CD14-positive monocyte (primary cell): ENCODE results near the gene NDP. TPM values are rescaled to one million over a fixed set of nuclear protein-coding genes. Genes with fewer than 3 reads are reported as not detected.

ENCODE experiments used
- DNase-seq, 3 donors: peaks; one replicate each; pipeline ENCODE4 v3.0.0-alpha.2; 2011 to 2022
- H2AFZ ChIP-seq: 2 replicates; pipeline ENCODE4 v1.6.0; 2012; ENCODE audit warnings: mild to moderate bottlenecking, low read depth, low read length, inconsistent platforms; ENCODE audit not compliant: insufficient read depth, poor library complexity, severe bottlenecking
- H3K27ac ChIP-seq, 2 donors: 1 replicate in 1 of 2; 2 replicates in 1 of 2; pipeline ENCODE4 v1.5.1; 2012 to 2013; ENCODE audit warnings: low read length in 2 of 2, control low read depth in 1 of 2, inconsistent platforms in 1 of 2, low read depth in 1 of 2, mild to moderate bottlenecking in 1 of 2
- H3K27me3 ChIP-seq, 2 donors: one replicate each; pipeline versions ENCODE4 v1.6.0 to v1.6.1; 2011 to 2013; ENCODE audit warnings: low read length in 2 of 2; ENCODE audit not compliant: control insufficient read depth in 2 of 2, insufficient read depth in 2 of 2
- H3K36me3 ChIP-seq, 2 donors: replicated peaks in 1 of 2; 1 replicate in 1 of 2; 2 replicates in 1 of 2; pipeline versions ENCODE4 v1.5.1 to v1.6.1; 2012 to 2013; ENCODE audit warnings: low read length in 2 of 2, control low read depth in 1 of 2, inconsistent platforms in 1 of 2, mild to moderate bottlenecking in 1 of 2; ENCODE audit not compliant: insufficient read depth in 2 of 2, control insufficient read depth in 1 of 2
- H3K4me1 ChIP-seq, 2 donors: 1 replicate in 1 of 2; 2 replicates in 1 of 2; pipeline versions ENCODE4 v1.5.1 to v1.6.1; 2012 to 2013; ENCODE audit warnings: low read length in 2 of 2, control low read depth in 1 of 2, inconsistent platforms in 1 of 2, mild to moderate bottlenecking in 1 of 2, moderate library complexity in 1 of 2; ENCODE audit not compliant: insufficient read depth in 2 of 2, control insufficient read depth in 1 of 2
- H3K4me2 ChIP-seq: replicated peaks from 2 replicates; pipeline ENCODE3; 2012; ENCODE audit warnings: low read length, moderate library complexity, mild to moderate bottlenecking; ENCODE audit not compliant: poor library complexity, severe bottlenecking; ENCODE audit errors: extremely low read depth
- H3K4me3 ChIP-seq, 3 experiments: fragments of 200-600 bp in 1 of 3; sonication (generic) in 1 of 3; replicated peaks in 1 of 3; 1 replicate in 2 of 3; 2 replicates in 1 of 3; pipeline ENCODE4 v1.5.1; 2011 to 2013; ENCODE audit warnings: low read length in 3 of 3, mild to moderate bottlenecking in 3 of 3, control low read depth in 2 of 3, low read depth in 2 of 3, inconsistent platforms in 1 of 3, moderate library complexity in 1 of 3
- H3K79me2 ChIP-seq: 2 replicates; pipeline ENCODE4 v1.6.0; 2012; ENCODE audit warnings: mild to moderate bottlenecking, control low read depth, inconsistent platforms, low read length, moderate library complexity; ENCODE audit not compliant: insufficient read depth
- H3K9ac ChIP-seq: 2 replicates; pipeline ENCODE4 v1.6.0; 2017; ENCODE audit warnings: low read length, mild to moderate bottlenecking; ENCODE audit not compliant: insufficient read depth, poor library complexity, severe bottlenecking
- H3K9me3 ChIP-seq, 2 donors: replicated peaks in 1 of 2; 1 replicate in 1 of 2; 2 replicates in 1 of 2; pipeline versions ENCODE4 v1.5.1 to v1.6.1; 2012 to 2013; ENCODE audit warnings: low read length in 2 of 2, control low read depth in 1 of 2; ENCODE audit not compliant: control insufficient read depth in 1 of 2, insufficient read depth in 1 of 2
- H4K20me1 ChIP-seq: 2 replicates; pipeline ENCODE4 v1.6.0; 2012; ENCODE audit warnings: mild to moderate bottlenecking, low read length, control low read depth, moderate library complexity; ENCODE audit not compliant: insufficient read depth
- H3K27ac Mint-ChIP-seq, 7 donors: one replicate each; pipeline ENCODE4 v1.8.0; 2020; ENCODE audit warnings: mild to moderate bottlenecking in 7 of 7, mixed read lengths in 7 of 7, moderate library complexity in 6 of 7, inconsistent platforms in 2 of 7
- H3K27me3 Mint-ChIP-seq, 3 donors: one replicate each; pipeline ENCODE4 v1.8.0; 2021 to 2022; ENCODE audit warnings: low read depth in 3 of 3, mild to moderate bottlenecking in 3 of 3, mixed read lengths in 3 of 3, moderate library complexity in 3 of 3, inconsistent platforms in 1 of 3
- H3K36me3 Mint-ChIP-seq, 2 donors: one replicate each; pipeline ENCODE4 v1.8.0; 2020; ENCODE audit warnings: mixed read lengths in 2 of 2, inconsistent platforms in 1 of 2, mild to moderate bottlenecking in 1 of 2
- H3K4me1 Mint-ChIP-seq: one replicate; pipeline ENCODE4 v1.8.0; 2020; ENCODE audit warnings: mild to moderate bottlenecking, mixed read lengths
- H3K4me3 Mint-ChIP-seq, 2 donors: one replicate each; pipeline ENCODE4 v1.8.0; 2020; ENCODE audit warnings: mild to moderate bottlenecking in 2 of 2, mixed read lengths in 2 of 2, moderate library complexity in 1 of 2
- H3K9me3 Mint-ChIP-seq, 7 donors: one replicate each; pipeline ENCODE4 v1.8.0; 2020 to 2022; ENCODE audit warnings: mixed read lengths in 7 of 7, mild to moderate bottlenecking in 6 of 7, moderate library complexity in 6 of 7, inconsistent platforms in 2 of 7
- CTCF ChIP-seq: fragments of 200-600 bp; IDR thresholded peaks from one replicate; pipeline ENCODE4 v1.8.0; 2022; ENCODE audit warnings: antibody characterized with exemption, mild to moderate bottlenecking
- WGBS: methylation state at CpG from one replicate; pipeline ENCODE4 v1.1.5; 2013; ENCODE audit warnings: missing lambda C conversion rate; ENCODE audit not compliant: insufficient coverage; 5-methylcytosine and 5-hydroxymethylcytosine counted together
- intact Hi-C, 2 donors: fragments of 100-400 bp; cut with micrococcal nuclease; formaldehyde crosslinking; loops; one replicate each; pipeline versions ENCODE4 v1.15.0 to v1.15.1; 2023
- polyA plus RNA-seq, 3 donors: library from polyadenylated mRNA; depleted of rRNA in 1 of 3; unstranded in 2 of 3; stranded (reverse) in 1 of 3; fragments of 300-500 nt in 2 of 3; fragments of >200 nt in 1 of 3; fragmentation: Illumina TruSeq in 2 of 3; gene quantifications; 1 replicate in 2 of 3; 2 replicates in 1 of 3; pipeline ENCODE4 v1.2.3, GENCODE V29; 2012 to 2021

Gene NDP
- polyA plus RNA-seq, 3 donors = not detected

- H3K4me3 ChIP-seq = no peak overlapping the region
- intact Hi-C loops = loop anchor here in 1 of 2 donors (10.0 kb wide), 1 partner anchor 49 kb away; no protein-coding TSS in a partner anchor
- Mint-ChIP-seq H3K9me3 (peaks cover 0 to 3% (median 0%) of the 10 kb centered on the region in 7 donors), H3K27ac (no peak overlapping the region), H3K4me1 (peaks cover 17% of the 10 kb centered on the region), H3K4me3 (no peak overlapping the region), H3K27me3 (peaks cover 22 to 34% (median 23%) of the 10 kb centered on the region in 3 donors), H3K36me3 (peaks cover 0 to 1% of the 10 kb centered on the region in 2 donors)
- 100% methylated on average over 2 of the region's 5 CpGs for WGBS
- no peaks in the 10 kb centered on the region for H4K20me1 ChIP-seq
- no peak overlapping the region for H3K4me2 ChIP-seq
- H3K4me1 ChIP-seq = peaks cover 0 to 9% of the 10 kb centered on the region in 2 donors
- H3K36me3 ChIP-seq = no peaks in the 10 kb centered on the region
- no peak overlapping the region for H2AFZ ChIP-seq
- no peak for TF ChIP-seq CTCF
- peaks cover 24 to 38% of the 10 kb centered on the region in 2 donors for H3K27me3 ChIP-seq
- H3K27ac ChIP-seq = no peak overlapping the region
- H3K9me3 ChIP-seq = no peaks in the 10 kb centered on the region
- H3K9ac ChIP-seq = no peak overlapping the region
- H3K79me2 ChIP-seq = no peaks in the 10 kb centered on the region
- DNase-seq = peak in 1 of 3 donors; percentile 8
Observed at GRCh38 chrX:43975796-43976195, 2.6 kb upstream of the NDP start.

- TF ChIP-seq CTCF = no peak
- peaks cover 22 to 42% (median 25%) of the 10 kb centered on the region in 3 donors for H3K27me3 Mint-ChIP-seq
- H3K9me3 Mint-ChIP-seq = peaks cover 0 to 3% (median 0%) of the 10 kb centered on the region in 7 donors
- H2AFZ ChIP-seq = no peak overlapping the region
- no peaks in the 10 kb centered on the region for H4K20me1 ChIP-seq
- no peaks in the 10 kb centered on the region for H3K9me3 ChIP-seq
- H3K36me3 Mint-ChIP-seq = peaks cover 0 to 1% of the 10 kb centered on the region in 2 donors
- no peak for DNase-seq
- H3K4me3 ChIP-seq = no peak overlapping the region
- H3K4me2 ChIP-seq = no peak overlapping the region
- H3K4me1 Mint-ChIP-seq = peaks cover 17% of the 10 kb centered on the region
- no peaks in the 10 kb centered on the region for H3K79me2 ChIP-seq
- H3K27ac Mint-ChIP-seq = peak overlapping the region in 1 of 7 donors; percentile 33
- no peak overlapping the region for H3K9ac ChIP-seq
- H3K4me1 ChIP-seq = peaks cover 0 to 9% of the 10 kb centered on the region in 2 donors
- intact Hi-C loops = loop anchor here in 1 of 2 donors (10.0 kb wide), 1 partner anchor 50 kb away; no protein-coding TSS in a partner anchor
- 100% methylated on average over 4 of the region's 6 CpGs for WGBS
- H3K4me3 Mint-ChIP-seq = no peak overlapping the region
- no peaks in the 10 kb centered on the region for H3K36me3 ChIP-seq
- H3K27me3 ChIP-seq = peaks cover 24 to 38% of the 10 kb centered on the region in 2 donors
- no peak overlapping the region for H3K27ac ChIP-seq
Observed at GRCh38 chrX:43974741-43975465, 1.7 kb upstream of the NDP start.
